ENCODE measurements around the gene SMYD2.

DNA sequence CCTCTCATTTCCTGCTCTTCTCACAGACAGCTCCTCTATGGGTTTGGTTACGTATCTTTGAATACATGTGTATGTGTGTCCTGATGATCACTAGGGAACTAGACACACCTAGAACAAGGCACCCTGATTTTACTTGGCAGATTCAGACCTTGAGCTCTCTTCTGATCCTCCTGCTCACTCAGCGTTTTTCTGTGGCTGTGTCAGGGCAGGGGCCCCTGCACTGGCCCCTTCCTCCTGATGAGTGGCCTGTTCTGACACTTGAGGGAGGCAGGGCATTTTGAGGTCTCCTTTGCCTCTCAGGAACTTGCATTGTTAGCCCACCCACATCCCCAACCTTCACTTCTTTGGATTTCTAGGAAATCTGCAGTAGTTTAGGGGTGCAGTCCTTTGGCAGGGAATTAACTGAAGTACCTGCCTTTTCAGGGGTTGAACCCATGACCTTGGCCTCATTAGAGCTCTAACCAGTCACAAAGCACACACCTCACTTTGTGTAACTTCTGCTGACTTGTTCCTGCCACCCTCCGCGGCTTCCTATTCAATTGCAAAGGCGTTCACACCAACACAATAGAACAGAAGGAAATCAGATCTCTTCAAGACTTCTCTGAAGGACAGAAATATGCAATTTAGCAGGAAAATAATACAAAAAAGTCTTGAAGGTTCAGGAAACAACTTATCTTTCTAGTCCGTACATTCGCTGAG is 8.8 kb downstream of the SMYD2 start:
- TF ChIP-seq EZH2 (IDR thresholded peaks at IDR 0.05; ENCODE audit: low read length, missing control alignments) = no peak
- TF ChIP-seq, protein P1, sequence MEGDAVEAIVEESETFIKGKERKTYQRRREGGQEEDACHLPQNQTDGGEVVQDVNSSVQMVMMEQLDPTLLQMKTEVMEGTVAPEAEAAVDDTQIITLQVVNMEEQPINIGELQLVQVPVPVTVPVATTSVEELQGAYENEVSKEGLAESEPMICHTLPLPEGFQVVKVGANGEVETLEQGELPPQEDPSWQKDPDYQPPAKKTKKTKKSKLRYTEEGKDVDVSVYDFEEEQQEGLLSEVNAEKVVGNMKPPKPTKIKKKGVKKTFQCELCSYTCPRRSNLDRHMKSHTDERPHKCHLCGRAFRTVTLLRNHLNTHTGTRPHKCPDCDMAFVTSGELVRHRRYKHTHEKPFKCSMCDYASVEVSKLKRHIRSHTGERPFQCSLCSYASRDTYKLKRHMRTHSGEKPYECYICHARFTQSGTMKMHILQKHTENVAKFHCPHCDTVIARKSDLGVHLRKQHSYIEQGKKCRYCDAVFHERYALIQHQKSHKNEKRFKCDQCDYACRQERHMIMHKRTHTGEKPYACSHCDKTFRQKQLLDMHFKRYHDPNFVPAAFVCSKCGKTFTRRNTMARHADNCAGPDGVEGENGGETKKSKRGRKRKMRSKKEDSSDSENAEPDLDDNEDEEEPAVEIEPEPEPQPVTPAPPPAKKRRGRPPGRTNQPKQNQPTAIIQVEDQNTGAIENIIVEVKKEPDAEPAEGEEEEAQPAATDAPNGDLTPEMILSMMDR (conservative IDR thresholded peaks at IDR 0.05 in 1 of 2, IDR thresholded peaks at IDR 0.05 in 1 of 2; ENCODE audit: low read depth in 1 of 2, low read length in 2 of 2) = no peak
